Hematopoietic multipotent progenitor cell treated with erythropoietin and hydrocortisone succinate and interleukin-3 and kit ligand, for 8 days (in vitro differentiated cells): Measurements from ENCODE around the gene NAA25.
"Not testable (repeated sequence)": the region's sequence is repeated elsewhere in the genome, so short reads cannot be mapped to it uniquely, and the experiment has no call there.

Experiments
- DNase-seq: peaks from one replicate; pipeline ENCODE4 v3.0.0-alpha.2; 2015

The NAA25 gene

GRCh38 chr12:112116232-112117060 is 7.9 kb upstream of the NAA25 start:
- peak; percentile 90 for DNase-seq

DNA sequence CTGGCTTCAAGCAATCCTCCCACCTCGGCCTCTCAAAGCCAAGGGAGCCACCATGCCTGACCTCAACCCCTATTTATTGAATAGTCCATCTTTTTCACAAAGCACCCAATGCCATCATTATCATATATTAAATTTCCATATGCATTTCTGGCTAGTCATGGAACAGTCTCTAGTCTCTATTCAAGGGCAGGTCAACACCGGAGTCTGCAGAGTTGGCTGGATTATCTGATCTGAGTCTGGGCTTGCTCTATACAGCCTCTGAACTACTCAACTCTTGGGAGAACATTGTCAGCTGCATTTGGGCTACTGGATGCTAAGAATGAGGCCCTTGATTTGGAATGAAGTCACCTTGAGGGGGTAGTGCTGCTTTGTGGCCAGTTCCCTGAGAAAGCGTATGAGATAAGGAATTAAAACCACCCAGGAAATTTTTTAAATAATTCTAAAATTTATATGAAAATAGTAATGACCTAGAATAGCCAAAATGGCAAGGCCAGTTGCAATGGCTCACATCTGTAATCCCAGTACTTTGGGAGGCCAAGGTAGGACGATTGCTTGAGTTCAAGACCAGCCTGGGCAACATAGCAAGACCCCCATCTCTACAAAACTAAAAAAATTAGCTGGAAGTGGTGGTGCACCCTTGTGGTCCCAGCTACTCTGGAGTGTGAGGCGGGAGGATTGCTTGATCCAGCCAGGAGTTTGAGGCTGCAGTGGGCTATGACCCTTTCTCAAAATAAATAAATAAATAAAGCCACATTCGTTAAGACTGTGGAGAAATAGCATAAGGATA is 6.9 kb upstream of the NAA25 start:
- peak; percentile 54 for DNase-seq

DNA sequence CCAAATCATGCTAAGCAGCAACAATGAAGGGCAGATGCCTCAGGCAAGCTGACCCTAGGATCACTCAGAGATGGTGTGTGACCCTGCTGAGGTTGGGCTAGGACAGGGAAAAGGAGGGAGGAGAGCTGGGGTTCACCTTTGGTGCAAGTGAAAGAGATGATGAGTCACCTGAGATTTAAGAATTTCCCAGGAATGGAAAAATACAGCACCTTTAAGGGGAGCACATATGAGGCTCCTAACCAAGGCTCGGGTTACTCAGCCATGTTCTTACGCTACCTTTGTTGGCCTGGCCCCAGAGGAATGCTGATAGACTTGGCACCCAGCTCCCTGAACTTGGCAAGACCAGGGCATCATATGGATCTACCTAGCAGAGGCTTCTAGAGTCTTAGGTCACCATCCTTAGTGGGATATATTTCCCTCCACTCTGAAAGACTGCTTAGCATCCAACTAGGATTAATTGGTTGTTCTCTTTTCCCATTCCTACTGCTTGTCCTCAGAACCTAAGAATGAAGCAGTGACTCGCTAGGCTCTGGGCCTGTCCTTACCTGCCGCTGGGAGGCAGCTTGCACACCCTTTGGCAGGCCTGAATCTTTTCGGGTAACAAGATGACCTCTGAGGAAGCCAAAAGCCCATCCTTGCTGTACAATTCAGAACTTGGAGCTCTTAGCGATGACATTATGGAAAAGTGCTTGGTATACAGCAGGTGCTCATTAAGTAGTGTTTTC is 4.0 kb upstream of the NAA25 start:
- no peak for DNase-seq

GRCh38 chr12:112111931-112112330 is 3.3 kb upstream of the NAA25 start:
- DNase-seq = no peak

GRCh38 chr12:112110787-112111662 is 2.4 kb upstream of the NAA25 start:
- peak; percentile 67 for DNase-seq

DNA sequence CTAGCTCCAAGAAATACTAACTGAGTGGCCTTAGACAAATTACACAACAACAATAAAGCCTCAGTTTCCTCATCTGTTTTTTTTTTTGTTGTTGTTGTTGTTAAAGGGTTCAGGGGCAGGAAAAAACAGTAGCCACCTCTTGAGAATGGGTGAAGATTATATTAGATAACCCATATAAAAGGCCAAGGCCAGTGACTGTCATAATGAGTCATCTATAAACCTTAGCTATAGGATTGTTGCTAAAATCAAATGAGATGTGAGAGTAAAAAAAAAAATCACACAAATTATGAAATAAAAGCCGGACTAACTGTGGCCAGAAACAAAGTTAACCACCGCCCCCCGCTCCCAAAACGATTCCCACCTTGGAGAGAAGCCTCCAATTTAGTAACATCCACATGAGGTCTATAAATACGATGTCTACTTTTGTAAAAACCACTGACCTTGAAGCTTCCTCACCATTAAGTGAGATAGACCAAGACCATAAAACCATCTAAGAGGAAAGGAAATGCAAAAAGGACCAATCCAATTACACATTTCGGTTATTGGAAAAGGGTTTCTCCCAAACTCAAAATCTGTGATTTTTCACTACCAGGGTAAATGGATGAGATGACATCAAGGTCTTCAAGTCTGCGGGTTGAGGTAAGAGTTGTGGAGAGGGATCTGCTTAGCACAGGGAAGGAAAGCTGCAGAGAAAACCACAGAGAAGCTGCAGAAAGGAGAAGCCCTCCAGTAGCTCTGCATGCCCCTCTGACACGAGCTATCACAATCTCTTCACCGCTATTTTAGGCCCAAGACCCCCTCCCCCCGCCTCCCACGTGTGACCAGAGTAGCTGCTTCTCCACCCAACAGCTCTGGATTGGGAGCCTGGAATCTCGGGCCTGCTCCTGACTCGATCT is 1.0 kb downstream of the NAA25 start:
- peak; percentile 32 for DNase-seq

- no peak for DNase-seq
Measured at GRCh38 chr12:112105891-112106290, 2.7 kb downstream of the NAA25 start.

DNA sequence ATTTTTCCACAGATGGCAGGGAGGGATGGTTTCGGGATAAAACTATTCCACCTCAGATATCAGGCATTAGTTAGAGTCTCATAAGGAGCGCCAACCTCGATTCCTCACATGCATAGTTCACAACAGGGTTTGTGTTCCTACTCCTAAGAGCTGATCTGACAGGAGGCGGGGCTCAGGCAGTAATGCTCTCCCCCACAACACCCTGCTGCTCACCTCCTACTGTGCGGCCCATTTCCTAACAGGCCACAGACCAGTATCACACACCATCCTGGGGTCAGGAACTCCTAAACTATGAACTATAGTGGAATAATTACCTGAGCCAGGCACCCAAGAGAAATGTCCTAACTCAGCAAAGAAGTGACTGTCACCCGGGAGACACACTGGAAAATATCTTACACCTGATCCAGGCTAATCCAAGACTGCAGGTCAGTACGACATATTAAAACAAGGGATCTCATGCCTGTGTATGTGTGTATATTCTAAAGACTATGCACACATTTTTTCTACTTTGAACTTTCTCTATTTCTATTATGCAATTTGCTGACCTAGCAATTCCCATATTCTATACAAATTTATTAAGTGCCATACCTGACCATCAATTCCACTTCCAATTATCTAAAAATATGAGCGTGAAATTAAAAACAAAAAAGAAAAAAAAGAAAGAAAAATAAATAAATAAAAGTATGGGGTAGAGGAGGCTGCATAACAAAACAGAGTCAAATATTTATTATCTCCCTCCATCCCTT is 4.7 kb downstream of the NAA25 start:
- DNase-seq = no peak

GRCh38 chr12:112102746-112103145 is 5.8 kb downstream of the NAA25 start:
- DNase-seq = not testable (repeated sequence)

- no peak for DNase-seq
Measured at GRCh38 chr12:112102127-112102526, 6.5 kb downstream of the NAA25 start.

DNA sequence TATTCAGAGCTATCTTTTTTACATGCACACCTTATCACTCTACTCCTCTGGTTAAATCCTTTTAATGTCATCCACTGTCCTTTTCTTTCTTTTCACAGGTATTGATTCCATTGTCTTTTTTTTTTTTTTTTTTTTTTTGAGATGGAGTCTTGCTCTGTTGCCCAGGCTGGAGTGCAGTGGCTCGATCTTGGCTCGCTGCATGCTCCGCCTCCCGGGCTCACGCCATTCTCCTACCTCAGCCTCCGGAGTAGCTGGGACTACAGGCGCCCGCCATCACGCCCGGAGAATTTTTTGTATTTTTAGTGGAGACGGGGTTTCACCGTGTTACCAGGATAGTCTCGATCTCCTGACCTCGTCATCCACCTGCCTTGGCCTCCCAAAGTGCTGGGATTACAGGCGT is 8.1 kb downstream of the NAA25 start:
- DNase-seq = not testable (repeated sequence)

GRCh38 chr12:112097641-112098040 is 10.9 kb downstream of the NAA25 start:
- no peak for DNase-seq

- no peak for DNase-seq
Measured at GRCh38 chr12:112096667-112097066, 11.9 kb downstream of the NAA25 start.

- no peak for DNase-seq
Measured at GRCh38 chr12:112096070-112096469, 12.5 kb downstream of the NAA25 start.

DNA sequence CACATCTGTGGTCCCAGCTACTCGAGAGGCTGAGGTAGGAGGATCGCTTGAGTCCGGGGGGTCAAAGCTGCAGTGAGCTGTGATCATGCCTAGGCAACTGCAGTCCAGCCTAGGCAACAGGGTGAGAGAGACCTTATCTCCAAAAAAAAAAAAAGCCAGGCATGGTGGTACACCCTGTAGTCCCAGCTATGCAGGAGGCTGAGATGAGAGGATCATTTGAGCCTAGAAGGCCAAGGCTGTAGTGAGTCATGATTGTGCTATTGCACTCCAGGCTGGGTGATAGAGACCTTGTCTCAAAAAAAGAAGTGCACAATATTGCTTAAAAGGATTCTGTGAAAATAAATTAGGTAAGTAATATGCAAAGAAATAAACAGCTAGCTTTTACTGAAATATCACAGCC is 17.0 kb downstream of the NAA25 start:
- no peak for DNase-seq

DNA sequence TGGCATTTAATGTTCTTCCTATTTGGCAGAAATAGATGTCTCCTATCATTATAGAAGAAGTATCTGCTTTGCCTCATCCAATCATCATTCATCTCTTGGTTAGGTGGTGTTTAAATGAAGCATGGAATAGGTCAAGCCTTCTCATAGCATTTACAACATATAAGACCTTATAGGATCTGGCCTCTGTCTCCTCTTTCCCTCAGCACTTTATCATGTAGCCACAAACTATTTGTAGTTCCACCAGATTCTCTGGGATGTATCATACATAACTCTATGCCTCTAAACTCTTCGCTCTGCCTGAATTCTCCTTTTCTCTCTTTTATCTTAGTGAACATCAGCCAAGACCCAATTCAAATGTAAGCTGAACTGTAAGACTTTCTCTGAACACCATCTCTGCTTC is 20.7 kb downstream of the NAA25 start:
- no peak for DNase-seq

GRCh38 chr12:112087055-112087850 is 21.3 kb downstream of the NAA25 start:
- DNase-seq = no peak

GRCh38 chr12:112066566-112066965 is 42.0 kb downstream of the NAA25 start:
- DNase-seq = no peak

GRCh38 chr12:112063273-112063672 is 45.3 kb downstream of the NAA25 start:
- DNase-seq = no peak

DNA sequence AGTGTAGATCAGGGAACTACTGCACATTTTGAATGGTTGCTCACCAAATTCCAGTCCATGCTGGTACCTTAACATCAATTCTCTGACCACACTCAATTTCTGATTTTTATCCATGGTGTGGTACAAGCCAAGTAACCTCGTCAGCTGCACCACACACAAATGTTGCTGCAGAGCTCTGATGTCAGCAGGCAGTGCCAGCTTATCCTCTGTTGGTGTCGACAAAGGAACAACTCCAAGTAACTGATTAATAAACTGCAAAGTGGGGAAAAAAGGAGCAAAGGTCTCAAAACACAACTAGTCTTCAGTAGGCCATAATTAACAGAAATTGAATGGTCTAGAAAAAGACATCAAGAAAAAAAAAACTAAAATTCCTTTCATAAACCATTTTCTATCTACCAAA is 47.4 kb downstream of the NAA25 start:
- no peak for DNase-seq
